GM21576 (cell line): ENCODE data around the gene AKR7A2.
"Not testable (repeated sequence)": the region's sequence is repeated elsewhere in the genome, so short reads cannot be mapped to it uniquely, and the experiment has no call there.

Experiments used
- ATAC-seq: cut with Tn5 transposase; IDR thresholded peaks from one replicate; pipeline ENCODE4 v1.9.1; 2021; ENCODE audit warnings: mild to moderate bottlenecking, moderate library complexity; ENCODE audit not compliant: unreplicated experiment

The AKR7A2 gene

DNA sequence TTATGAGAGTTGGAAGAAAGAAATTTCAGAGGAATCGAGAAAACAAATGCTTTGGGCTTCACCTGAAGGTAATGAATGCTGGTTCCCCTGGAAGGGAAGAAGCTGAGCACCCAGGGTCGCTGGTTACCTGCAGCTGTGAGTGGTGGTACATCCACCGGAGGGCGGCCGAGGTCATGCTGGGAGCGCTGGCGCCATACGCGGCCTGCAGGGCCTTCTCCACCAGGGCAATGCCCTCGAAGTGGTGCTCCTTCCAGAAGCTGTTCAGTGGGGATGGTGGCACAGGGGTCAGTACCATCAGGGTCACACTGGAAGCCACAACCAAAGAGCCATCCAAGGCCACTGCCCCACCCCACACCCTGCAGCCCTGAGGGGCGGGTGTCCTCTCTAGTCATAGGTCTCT is 43.5 kb downstream of the AKR7A2 start:
- no peak for ATAC-seq

DNA sequence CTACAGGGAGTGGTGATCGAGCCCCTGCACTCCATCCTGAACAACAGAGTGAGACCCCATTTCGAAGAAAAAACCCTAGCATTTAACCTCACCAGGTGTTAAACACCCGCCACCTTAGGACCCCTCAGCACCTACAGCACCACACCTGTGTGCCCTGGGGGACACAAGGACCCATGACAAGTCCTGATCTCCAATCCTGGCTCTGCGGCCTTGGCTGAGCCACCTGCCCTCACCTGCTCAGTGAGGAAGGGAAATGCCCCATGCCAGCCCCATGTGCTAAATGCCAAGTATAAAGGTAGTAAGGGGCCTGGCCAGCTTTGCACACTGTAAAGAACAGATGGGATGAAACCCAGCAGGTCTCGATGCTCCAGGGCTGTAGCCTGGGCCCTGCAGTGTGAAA is 49.2 kb downstream of the AKR7A2 start:
- ATAC-seq = no peak

DNA sequence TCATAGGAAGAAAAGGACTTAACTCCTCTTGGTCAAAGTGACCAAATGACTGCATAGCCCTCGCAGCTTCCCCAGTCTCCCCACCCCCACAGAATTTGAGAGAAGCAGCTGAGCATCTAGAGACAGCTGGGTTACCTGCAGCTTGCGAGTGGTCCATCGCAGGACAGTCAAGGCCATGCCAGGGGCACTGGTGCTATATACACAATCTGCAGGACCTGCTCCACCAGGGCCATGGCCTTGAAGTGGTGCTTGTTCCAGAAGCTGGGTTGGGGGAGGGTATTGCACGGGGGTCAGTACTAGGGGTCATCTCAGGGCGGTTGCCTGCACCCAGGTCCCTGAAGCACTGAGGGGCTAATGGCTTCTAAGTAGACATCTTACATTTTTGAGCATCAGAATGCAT is 49.9 kb downstream of the AKR7A2 start:
- no peak for ATAC-seq

DNA sequence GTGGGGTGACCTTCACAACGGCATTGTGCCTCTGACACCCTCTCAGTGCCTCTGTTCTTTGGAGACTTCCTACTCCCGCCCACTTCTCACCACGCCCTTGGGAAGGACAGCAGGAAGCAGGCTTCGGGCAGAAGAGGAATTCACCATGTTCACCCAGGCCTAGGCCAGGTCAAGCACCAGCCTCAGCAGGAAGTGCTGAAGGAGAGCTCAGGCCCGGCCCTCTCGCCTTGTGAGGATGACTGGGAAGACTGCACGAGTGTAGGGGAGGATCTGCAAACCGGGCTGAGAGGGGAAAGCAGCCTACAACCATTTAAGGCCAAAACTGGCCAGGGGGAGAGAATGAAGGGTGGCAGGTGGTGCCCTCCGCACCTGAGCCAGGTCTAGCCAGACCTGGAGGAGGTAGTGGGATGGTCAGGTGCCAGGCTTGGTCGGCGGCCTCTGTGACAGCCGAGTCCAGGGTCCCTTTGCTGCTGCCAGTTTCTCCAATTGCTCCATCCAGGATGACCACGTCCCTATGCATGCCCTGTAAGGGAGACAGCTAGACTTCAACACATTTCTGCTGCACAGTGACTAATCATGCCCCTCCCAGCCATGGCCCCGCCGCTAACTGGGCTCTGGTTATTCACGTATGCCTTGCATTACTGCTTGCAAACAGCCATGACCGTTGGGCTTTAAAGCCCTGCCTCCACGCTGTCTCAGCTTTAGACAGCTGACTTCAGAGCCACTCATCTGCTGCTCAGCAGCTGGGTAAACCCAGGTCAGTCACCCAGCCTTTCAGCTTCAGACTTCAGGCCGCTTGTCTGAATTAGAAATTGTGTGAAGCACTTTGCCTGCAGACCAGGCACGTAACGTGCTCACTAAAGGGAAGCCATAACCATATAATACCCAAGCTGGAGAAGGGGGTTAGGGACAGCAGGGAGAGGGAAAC is 51.5 kb downstream of the AKR7A2 start:
- ATAC-seq = no peak

DNA sequence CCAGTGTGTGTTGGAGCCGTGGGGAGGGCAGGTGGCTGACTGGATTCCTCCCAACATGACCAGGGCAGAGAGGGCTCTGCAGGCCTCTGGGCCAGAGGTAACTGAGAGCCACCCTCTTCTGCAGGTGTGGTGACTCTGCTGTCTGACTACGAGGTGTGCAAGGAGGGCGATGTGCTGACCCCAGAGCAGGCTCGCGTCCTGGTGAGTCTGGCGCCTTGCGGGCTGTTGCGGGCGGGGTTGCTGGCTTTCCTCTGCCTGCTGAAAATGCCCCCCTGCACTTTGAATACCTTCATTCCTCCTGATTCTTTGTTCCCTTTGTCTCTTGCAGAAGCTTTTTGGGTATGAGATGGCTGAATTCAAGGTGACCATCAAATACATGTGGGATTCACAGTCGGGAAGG is 53.6 kb downstream of the AKR7A2 start:
- no peak for ATAC-seq

DNA sequence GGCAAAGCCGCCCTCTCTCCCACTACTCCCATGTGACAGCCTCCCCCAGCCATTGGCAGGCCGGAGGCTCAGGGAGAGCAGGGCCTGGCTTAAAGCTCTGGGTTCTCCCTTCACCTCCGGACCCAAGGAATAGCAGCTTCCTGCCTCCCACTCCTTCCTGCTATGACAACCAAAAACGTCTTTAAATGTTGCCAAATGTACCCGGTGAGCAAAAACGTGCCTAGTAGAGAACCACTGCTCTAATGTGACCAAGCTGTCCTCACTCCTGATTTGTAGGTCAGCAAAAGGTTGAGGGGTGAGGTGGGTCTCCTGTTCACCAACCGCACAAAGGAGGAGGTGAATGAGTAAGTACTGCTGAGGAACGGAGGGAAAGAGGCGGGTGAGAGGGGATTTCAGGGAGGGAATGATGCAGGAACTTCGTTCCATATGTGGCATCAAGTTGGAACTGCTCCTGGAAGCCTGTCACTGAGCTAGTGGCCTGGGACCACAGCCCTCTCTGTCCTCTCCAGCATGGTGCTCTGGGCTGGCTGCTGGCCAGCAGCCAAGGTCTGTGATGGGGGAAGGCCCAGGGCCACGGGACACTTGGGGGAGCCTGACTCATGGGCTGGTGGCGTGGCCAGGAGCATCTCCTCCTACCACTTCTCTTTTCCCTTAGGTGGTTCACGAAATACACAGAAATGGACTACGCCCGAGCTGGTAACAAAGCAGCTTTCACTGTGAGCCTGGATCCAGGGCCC is 54.6 kb downstream of the AKR7A2 start:
- no peak for ATAC-seq

DNA sequence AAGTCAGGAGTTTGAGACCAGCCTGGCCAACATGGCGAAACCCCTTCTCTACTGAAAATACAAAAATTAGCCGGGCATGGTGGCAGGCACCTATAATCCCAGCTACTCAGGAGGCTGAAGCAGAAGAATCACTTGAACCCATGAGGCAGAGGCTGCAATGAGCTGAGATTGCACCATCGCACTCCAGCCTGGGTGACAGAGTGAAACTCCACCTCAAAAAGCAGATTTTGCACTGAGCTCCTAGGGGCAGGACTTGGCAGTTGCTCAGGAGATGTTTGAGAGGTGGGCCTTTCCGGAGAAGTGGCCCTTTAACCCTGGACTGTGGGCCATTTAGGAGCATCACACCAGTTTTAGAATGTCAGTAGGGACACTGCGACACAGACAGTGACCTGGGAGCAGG is 55.6 kb downstream of the AKR7A2 start:
- not testable (repeated sequence) for ATAC-seq

DNA sequence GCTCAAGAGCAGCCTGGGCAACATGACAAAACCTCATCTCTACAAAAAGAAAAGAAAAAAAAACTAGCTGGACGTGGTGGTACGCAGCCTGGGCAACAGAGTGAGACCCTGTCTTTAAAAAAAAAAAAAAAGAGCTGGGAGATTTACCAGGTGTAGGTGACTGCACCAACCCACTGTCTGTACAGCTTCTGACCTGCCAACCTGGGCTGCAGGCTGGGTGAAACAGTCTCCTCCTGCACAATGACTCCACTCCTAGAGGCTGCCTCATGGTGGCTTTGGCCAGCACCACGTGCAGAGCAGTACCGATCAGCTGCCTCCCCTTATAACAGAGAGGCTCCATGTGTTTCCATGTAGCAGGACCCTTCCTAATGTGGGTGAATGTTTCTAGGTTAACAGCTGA is 56.7 kb downstream of the AKR7A2 start:
- no peak for ATAC-seq

DNA sequence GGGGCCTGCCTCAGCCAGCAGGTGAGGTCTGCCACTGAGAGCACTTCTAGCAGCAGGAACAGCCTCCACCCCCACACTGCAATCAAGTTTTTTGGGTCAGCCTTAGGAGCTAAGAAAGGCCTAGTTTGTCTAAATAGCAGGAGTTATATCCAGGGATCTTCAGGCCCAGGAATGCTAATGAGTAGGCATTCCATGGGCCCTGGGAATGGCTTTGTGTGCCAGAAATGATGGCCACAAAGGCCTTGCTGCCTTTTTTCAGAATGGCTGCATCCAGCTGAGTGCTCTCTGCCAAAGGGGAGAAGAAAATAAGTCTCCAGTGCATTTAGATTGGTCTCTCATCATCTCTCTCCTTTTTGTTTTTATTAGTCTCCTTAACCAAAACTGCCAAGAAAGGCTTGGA is 57.5 kb downstream of the AKR7A2 start:
- ATAC-seq = no peak
